ENCODE data around the gene SAP30BP. TPM values are rescaled to one million over a fixed set of nuclear protein-coding genes. Genes with fewer than 3 reads are reported as not detected.

Gene SAP30BP
- total RNA-seq, 1 donor from 2014 or later: 65.4 TPM

- DNase-seq (ENCODE audit: low spot score): no peak
Observed at GRCh38 chr17:75719732-75720131, 52.6 kb downstream of the SAP30BP start.

- peak; percentile 83 for DNase-seq (ENCODE audit: low spot score)
Observed at GRCh38 chr17:75720656-75721462, 53.7 kb downstream of the SAP30BP start, which contains the start of gene ITGB4. TSS of gene ITGB4 (plus strand) at chr17:75721459. CDS start at chr17:75724704, 3,245 bp downstream.

- no peak for DNase-seq (ENCODE audit: low spot score)
Observed at GRCh38 chr17:75721463-75722011, 54.4 kb downstream of the SAP30BP start.

GRCh38 chr17:75722076-75722475, 54.9 kb downstream of the SAP30BP start:
- peak; percentile 24 for DNase-seq (ENCODE audit: low spot score)

- DNase-seq (ENCODE audit: low spot score): no peak
Observed at GRCh38 chr17:75722542-75723095, 55.5 kb downstream of the SAP30BP start.

- peak; percentile 81 for DNase-seq (ENCODE audit: low spot score)
Observed at GRCh38 chr17:75723171-75723930, 56.2 kb downstream of the SAP30BP start.

- DNase-seq (ENCODE audit: low spot score): no peak
Observed at GRCh38 chr17:75724016-75725003, 57.2 kb downstream of the SAP30BP start.

GRCh38 chr17:75725504-75725903, 58.4 kb downstream of the SAP30BP start:
- no peak for DNase-seq (ENCODE audit: low spot score)

- DNase-seq (ENCODE audit: low spot score): no peak
Observed at GRCh38 chr17:75727391-75727790, 60.3 kb downstream of the SAP30BP start.

GRCh38 chr17:75729351-75729750, 62.2 kb downstream of the SAP30BP start:
- DNase-seq (ENCODE audit: low spot score): no peak

GRCh38 chr17:75730065-75730464, 62.9 kb downstream of the SAP30BP start:
- no peak for DNase-seq (ENCODE audit: low spot score)

- DNase-seq (ENCODE audit: low spot score): no peak
Observed at GRCh38 chr17:75731086-75731715, 64.1 kb downstream of the SAP30BP start.

GRCh38 chr17:75731716-75732498, 64.8 kb downstream of the SAP30BP start:
- no peak for DNase-seq (ENCODE audit: low spot score)

GRCh38 chr17:75733471-75733870, 66.3 kb downstream of the SAP30BP start:
- no peak for DNase-seq (ENCODE audit: low spot score)

GRCh38 chr17:75734674-75735294, 67.6 kb downstream of the SAP30BP start:
- no peak for DNase-seq (ENCODE audit: low spot score)

- DNase-seq (ENCODE audit: low spot score): no peak
Observed at GRCh38 chr17:75736173-75736835, 69.2 kb downstream of the SAP30BP start.

- DNase-seq (ENCODE audit: low spot score): no peak
Observed at GRCh38 chr17:75737133-75737962, 70.2 kb downstream of the SAP30BP start.
